ENCODE results near the gene CUL4A. TPM values are rescaled to one million over a fixed set of nuclear protein-coding genes. Genes with fewer than 3 reads are reported as not detected.

The CUL4A gene
- total RNA-seq, 1 donor from 2014 or later = 63.0 TPM

- Mint-ChIP-seq H3K27me3 (ENCODE audit: low read depth) (no peaks in the 10 kb centered on the region), H3K4me1 (peaks cover 3% of the 10 kb centered on the region), H3K9me3 (no peaks in the 10 kb centered on the region), H3K27ac (ENCODE audit: unreplicated experiment) (no peak overlapping the region), H3K36me3 (ENCODE audit: low read depth) (peaks cover 17% of the 10 kb centered on the region), H3K4me3 (no peak overlapping the region)
- no peak for TF ChIP-seq CTCF (conservative IDR thresholded peaks at IDR 0.05)
- no peak for DNase-seq (ENCODE audit: low read depth, low spot score)
Measured at GRCh38 chr13:113190181-113190580, 19.2 kb upstream of the CUL4A start.

DNA sequence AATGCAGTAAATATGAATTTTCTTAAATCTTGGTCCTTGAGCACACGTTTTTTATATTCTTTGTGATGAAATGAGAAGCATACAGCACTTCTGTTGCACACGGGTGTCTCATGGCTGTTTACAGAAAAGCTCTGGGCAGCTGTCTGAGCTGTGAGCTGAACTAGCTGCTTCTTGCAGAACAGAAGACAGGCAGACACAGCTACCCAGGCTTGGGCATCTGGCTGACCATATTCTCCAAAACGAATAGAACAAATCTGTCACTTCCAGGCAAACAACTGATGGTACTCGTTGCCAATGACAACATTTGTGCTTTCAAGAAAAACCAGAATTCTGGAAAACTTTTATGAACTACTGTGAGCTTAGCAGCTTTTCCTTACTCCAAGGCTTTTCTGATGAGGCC, 17.1 kb upstream of the CUL4A start:
- no peaks in the 10 kb centered on the region for H3K27me3 Mint-ChIP-seq (ENCODE audit: low read depth)
- no peak overlapping the region for H3K4me3 Mint-ChIP-seq
- no peak overlapping the region for H3K27ac Mint-ChIP-seq (ENCODE audit: unreplicated experiment)
- peaks cover under 1% of the 10 kb centered on the region for H3K4me1 Mint-ChIP-seq
- DNase-seq (ENCODE audit: low read depth, low spot score) = no peak
- TF ChIP-seq CTCF (conservative IDR thresholded peaks at IDR 0.05) = no peak
- H3K36me3 Mint-ChIP-seq (ENCODE audit: low read depth) = peaks cover 14% of the 10 kb centered on the region
- no peaks in the 10 kb centered on the region for H3K9me3 Mint-ChIP-seq

DNA sequence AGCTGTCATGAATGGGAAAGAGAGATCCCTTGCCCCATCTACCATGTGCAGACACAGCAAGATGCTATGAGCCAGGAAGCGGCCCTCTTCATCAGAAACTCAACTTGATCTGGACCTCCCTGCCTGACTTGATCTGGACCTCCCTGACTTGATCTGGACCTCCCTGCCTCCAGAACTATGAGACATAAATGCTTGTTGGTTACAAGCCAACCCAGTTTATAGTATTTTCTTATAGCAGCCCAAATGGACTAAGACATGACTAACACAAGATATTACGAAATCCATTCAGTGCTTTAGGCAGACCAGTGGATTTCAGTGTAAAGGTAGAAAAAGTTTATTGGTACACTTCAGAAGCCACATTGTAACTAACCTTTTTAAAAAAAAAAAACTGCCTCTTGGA, 16.5 kb upstream of the CUL4A start:
- no peak for DNase-seq (ENCODE audit: low read depth, low spot score)
- no peak for TF ChIP-seq CTCF (conservative IDR thresholded peaks at IDR 0.05)
- no peaks in the 10 kb centered on the region for H3K4me1 Mint-ChIP-seq
- no peak overlapping the region for H3K27ac Mint-ChIP-seq (ENCODE audit: unreplicated experiment)
- no peak overlapping the region for H3K4me3 Mint-ChIP-seq
- no peaks in the 10 kb centered on the region for H3K9me3 Mint-ChIP-seq
- peaks cover 11% of the 10 kb centered on the region for H3K36me3 Mint-ChIP-seq (ENCODE audit: low read depth)
- no peaks in the 10 kb centered on the region for H3K27me3 Mint-ChIP-seq (ENCODE audit: low read depth)

GRCh38 chr13:113195360-113195759, 14.1 kb upstream of the CUL4A start:
- Mint-ChIP-seq H3K4me3 (no peak overlapping the region), H3K4me1 (no peaks in the 10 kb centered on the region), H3K9me3 (no peaks in the 10 kb centered on the region), H3K36me3 (ENCODE audit: low read depth) (no peaks in the 10 kb centered on the region), H3K27ac (ENCODE audit: unreplicated experiment) (no peak overlapping the region), H3K27me3 (ENCODE audit: low read depth) (no peaks in the 10 kb centered on the region)
- no peak for TF ChIP-seq CTCF (conservative IDR thresholded peaks at IDR 0.05)
- DNase-seq (ENCODE audit: low read depth, low spot score) = no peak

- no peaks in the 10 kb centered on the region for H3K36me3 Mint-ChIP-seq (ENCODE audit: low read depth)
Measured at GRCh38 chr13:113196970-113197737, 12.3 kb upstream of the CUL4A start.

More at GRCh38 chr13:113196970-113197737, 12.3 kb upstream of the CUL4A start:
- DNase-seq (ENCODE audit: low read depth, low spot score) = no peak
- TF ChIP-seq CTCF (conservative IDR thresholded peaks at IDR 0.05) = no peak
- H3K27ac Mint-ChIP-seq (ENCODE audit: unreplicated experiment) = no peak overlapping the region
- no peaks in the 10 kb centered on the region for H3K9me3 Mint-ChIP-seq
- H3K27me3 Mint-ChIP-seq (ENCODE audit: low read depth) = no peaks in the 10 kb centered on the region
- H3K4me1 Mint-ChIP-seq = no peaks in the 10 kb centered on the region
- H3K4me3 Mint-ChIP-seq = no peak overlapping the region
